ENCODE measurements around the gene CDC42BPG.

CDC42BPG gene

DNA sequence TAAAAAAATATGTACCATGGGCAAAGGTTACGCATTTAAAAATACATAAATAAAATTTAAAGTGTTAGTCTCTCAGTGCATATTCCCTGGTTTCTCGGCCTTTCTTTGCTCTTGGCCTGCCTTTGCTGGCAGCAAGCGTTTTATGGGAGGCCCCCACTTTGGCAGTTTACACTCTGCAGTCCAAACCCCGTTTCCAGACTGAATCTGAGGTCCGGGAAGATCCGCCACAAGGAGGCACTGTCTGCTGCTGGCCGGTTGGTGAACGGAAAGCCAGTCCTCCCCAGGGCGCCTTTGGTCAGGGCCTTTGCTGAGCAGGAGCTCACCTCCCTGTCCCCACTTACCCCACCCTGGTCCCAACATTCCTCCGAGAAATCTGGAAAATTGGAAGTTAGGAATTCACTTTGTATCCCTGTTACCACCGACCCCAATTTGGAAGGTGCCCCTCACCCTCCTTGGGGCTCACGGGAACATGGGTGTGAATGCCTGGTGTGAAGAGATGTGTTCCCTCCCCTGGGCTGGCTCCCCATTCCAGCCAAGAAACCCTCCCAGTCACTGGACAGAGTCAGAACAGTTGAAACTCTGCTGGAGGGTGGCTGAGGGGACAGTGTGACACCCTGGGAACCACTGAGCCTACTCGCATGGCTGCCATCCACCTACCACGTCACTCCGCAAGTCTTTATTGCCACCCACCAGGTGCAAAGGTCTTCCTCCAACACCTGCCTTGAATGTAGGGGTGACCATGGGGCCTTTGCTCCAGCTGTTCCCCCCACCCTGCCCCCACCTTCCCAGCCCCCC, 56.7 kb downstream of the CDC42BPG start:
- peak in 1 of 2 experiments; percentile 37 for DNase-seq

DNA sequence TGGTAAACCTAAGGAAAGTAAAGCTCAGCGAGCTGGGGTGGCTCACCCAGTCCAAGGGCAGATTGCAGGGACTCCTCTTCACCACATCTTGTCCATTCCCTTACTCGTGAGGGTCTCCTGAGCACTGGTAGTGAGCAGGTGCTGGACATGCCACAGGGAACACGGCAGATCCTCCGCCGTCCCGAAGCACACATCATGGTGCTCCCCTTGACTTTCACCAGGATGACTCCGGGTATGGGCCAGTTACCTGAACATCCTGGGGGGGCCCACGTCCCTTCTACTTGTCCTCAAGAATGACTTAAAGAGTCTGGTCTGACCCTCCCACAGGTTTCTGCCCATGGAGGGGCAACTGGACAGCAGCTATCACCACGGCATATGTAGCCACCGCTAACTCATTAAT, 58.1 kb downstream of the CDC42BPG start:
- DNase-seq = no peak

DNA sequence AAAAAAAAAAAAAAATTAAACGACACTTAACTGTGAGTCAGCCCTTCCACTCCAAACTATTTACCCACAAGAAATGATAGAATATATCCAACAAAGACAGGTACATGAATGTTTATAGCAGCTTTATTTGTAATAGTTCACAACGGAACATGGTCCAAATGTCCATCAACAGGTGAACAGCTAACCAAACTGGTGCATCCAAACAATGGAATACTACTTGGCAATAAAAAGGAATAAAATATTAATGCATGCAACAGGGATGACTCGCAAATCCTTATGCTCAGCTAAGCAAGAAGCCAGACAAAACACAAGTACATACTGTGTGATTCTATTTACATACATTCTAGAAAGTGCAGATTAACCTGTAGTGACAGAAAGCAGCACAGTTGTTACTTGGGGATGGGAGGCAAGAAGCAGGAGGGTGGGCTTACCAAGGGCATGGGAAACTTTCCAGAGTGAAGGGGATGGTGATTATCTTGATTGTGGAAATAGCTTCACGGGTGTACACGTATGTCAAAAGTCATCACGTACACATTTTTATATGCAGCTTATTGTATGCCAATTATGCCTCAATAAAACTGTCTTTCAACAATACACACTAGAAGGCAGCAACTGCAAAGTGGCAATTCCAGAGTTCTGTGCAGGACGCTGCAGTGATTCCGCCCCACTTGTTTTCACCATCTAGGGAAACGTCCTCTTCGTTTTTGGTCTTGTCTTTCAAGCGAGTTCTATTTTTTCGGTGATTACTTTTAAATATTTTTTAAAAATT, 59.5 kb downstream of the CDC42BPG start:
- DNase-seq = no peak

DNA sequence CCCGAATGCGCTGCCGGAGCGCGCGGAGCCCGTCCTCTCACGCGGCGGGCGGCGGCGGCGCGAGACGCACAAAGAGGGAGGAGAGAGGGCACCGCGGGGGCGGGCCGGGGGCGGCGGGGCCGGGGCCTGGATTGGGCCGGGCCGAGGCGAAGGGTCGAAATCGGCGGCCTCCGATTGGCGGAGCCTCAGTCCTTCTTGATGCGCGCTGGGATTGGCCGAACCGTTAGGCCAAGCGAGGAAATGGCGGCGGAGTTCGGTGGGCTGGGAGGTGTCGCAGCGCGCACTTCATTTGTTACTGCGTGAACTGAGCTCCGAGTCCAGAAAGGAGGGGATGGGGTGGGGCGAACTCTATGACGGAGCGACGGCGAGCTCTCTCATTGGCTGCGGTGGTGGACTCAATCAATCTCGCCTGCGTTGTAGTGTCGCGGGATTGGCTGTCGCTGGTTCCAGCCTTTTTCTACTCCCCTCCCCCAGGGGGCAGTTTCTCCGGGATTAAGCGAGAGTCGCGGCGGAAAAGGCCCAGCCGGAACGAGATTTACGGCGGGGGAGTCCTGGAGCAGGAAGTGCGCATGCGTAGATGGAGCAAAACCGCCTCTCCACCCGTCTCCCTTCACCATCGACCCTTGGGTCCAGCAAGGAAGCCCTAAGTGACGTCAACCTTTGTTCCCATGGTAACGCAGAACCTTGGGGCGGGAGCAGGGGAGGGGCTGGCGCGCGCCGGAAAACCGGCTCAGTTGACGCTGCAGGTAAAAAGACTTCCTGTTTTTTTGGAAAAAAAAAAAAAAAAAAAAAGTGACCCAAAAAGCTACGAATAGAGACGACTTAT, 65.8 kb downstream of the CDC42BPG start, which contains the start of gene SF1:
SF1 (minus strand) TSS at position 70 of the 826 bp plus-strand sequence. CDS start 150 bp downstream, outside the sequence.
- DNase-seq = peak; percentile 100

DNA sequence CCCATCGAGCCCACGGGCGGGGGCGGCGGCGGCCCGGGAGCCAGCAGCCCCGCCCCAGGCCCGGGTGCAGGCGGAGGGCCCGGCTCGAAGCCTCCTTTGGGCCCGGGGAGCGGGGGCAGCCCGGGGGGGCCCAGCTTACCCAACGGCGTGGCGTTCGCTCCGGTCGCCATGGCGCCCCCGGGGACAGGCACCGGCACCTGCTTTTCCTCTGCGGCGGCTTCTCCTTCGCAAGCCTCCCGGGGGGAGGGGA, 66.3 kb downstream of the CDC42BPG start:
- DNase-seq = no peak

DNA sequence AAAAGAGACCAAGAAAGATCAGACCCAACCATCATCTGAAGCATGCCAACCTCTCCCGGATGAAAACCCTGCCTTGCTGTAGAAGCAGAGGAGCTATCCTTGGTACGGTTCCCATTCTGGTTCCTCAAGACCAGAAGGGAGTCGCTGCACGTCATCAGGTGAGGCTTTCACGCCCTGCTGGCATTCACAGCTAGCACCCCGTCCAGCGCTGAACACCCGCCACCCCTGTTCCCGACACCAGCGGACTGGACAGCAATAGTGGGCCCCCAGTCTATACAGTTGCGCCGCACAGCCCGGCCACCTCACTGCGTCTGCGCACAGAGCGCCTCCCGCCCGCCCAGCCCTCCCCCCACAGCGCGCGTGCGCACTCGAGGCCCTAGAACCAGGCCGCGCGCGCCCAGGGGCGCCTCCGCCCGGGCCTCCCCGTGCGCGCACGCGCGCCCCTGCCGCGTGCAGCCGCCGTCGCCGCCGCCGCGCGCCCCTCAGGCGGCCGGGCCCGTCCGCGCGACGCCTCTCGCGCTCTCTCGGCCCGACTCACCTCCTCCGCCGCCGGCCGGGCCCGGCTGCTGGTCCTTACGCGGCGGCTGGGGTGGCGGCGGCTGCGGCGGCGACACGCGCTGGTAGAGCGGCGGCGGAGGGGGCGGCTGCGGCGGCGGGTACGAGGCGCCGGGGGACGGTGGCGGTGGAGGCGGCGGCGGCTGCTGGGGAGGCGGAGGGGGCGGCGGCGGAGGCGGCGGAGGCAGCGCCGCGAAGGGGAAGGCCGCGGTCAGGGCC, 66.8 kb downstream of the CDC42BPG start:
- peak; percentile 47 to 87 for DNase-seq

DNA sequence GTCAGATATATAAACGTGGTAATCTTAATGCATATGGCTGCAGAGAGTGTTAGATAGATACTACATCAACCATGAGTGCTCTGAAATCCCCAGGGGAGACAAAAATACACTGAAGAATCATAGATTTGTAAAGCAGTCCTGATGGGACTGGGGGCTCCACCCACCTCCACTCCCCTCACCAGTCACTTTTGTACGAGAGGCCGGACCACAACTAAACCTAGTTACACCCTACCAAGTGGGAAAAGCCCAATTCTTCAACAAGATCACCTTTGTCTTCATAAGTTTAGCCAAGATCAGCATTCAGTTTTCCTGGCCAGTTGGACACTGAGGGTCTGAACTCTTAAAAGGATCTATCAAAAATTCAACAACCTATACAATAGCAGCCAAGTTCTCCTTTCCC, 67.6 kb downstream of the CDC42BPG start:
- DNase-seq = no peak

DNA sequence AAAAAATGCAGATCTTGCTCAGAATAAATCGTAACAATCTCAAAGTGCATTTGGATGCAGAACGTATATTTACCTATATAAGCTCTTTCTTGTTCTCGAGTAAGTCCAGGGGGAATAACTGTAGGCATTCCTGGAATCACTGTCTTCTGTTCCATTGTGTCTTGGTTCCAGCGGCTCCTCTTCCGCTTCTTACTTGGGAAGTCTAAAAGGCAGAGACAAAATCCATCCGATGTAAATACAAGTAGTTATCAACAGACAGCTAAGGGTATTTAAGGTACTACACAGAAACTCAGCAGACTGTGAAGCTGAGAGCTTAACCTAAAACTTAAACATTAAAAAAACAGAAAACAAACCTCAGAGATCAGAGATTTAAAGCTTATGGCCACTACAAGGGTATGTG, 68.0 kb downstream of the CDC42BPG start:
- no peak for DNase-seq

DNA sequence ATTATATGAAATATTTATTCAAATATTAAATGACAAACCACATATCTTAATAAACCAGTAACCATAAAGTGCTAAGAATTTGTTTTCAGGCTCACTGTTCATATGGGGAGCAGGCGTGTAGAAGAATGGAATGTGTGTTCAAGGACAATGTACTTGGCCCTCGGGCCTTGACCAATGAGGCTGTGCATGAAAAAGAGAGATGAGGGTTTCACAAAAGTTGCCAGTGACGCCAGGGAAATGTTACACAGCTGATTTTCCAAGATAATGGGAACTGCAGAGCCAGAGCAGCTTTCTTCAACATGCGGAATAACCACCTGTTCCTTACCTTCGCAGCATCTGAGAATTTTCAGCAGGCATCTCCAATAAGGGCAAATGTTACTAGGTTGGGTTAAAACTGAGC, 70.3 kb downstream of the CDC42BPG start:
- no peak for DNase-seq

All from NCI-H446 (cell line).